SK-N-MC (cell line): ENCODE results near the gene ZPLD1.

Source experiments
- EZH2 ChIP-seq: fragments of 200-600 bp; sonication (generic); IDR thresholded peaks from one replicate; pipeline ENCODE4 v1.6.1; 2017; ENCODE audit warnings: antibody characterized with exemption
- POLR2AphosphoS5 ChIP-seq: IDR thresholded peaks from 2 replicates; pipeline ENCODE4 v1.6.1; 2012; ENCODE audit warnings: mild to moderate bottlenecking, low read depth, low read length, borderline replicate concordance

DNA sequence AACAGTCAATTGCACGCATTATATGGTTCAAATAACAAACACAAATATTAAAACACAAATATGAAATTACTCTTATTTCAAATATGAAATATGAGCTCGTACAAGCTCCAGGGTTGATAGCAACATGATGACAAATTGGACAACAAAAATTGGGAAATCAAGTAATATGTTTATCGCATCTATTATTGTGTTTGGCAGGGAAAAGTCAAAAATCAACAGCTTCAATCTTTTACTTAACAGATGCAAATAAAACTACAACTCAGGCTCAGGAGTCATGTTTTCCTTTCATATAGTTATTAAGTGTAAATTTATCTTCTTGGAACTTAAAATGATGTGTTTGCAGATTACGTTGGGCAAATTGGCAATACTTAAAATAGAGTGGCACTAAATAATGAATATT, 41.4 kb downstream of the ZPLD1 start:
- TF ChIP-seq EZH2: no peak
- no peak for TF ChIP-seq POLR2AphosphoS5
